Activated effector memory CD4-positive, alpha-beta T cell treated with anti-CD3 and anti-CD28 coated beads, Interleukin-2, amount 50 U/mL, for 16 hours (primary cell): ENCODE measurements around the gene EVX2.
A peak's percentile ranks its signal among the peaks of the same experiment; 100 is the strongest.

Experiments used
- DNase-seq: peaks from one replicate; pipeline ENCODE4 v3.0.0-alpha.2; 2020

The EVX2 gene

GRCh38 chr2:176106581-176107539 is 23.1 kb upstream of the EVX2 start, which contains the start of gene HOXD11:
Gene HOXD11 (plus strand): TSS chr2:176107280. CDS start chr2:176107356, 76 bp downstream.
- DNase-seq: peak; percentile 61

GRCh38 chr2:176105730-176106580 is 22.2 kb upstream of the EVX2 start:
- DNase-seq: no peak

- no peak for DNase-seq
Observed at GRCh38 chr2:176105078-176105729, 21.4 kb upstream of the EVX2 start.

GRCh38 chr2:176104316-176105077 is 20.7 kb upstream of the EVX2 start:
- peak; percentile 58 for DNase-seq

GRCh38 chr2:176103742-176104315 is 20.1 kb upstream of the EVX2 start:
- no peak for DNase-seq

- DNase-seq: no peak
Observed at GRCh38 chr2:176103194-176103593, 19.4 kb upstream of the EVX2 start.

GRCh38 chr2:176102309-176102866 is 18.6 kb upstream of the EVX2 start:
- no peak for DNase-seq

- no peak for DNase-seq
Observed at GRCh38 chr2:176101842-176102241, 18.1 kb upstream of the EVX2 start.

GRCh38 chr2:176101216-176101830 is 17.6 kb upstream of the EVX2 start:
- DNase-seq: no peak

GRCh38 chr2:176100547-176101140 is 16.9 kb upstream of the EVX2 start:
- peak; percentile 59 for DNase-seq

- DNase-seq: peak; percentile 59
Observed at GRCh38 chr2:176099728-176100546, 16.2 kb upstream of the EVX2 start, which contains the start of gene HOXD12. Gene HOXD12 (plus strand): TSS chr2:176099795. CDS start chr2:176099802, 7 bp downstream.

GRCh38 chr2:176099159-176099727 is 15.5 kb upstream of the EVX2 start:
- no peak for DNase-seq

GRCh38 chr2:176098366-176099158 is 14.8 kb upstream of the EVX2 start:
- DNase-seq: peak; percentile 58

GRCh38 chr2:176097820-176098365 is 14.1 kb upstream of the EVX2 start:
- no peak for DNase-seq

- peak; percentile 82 for DNase-seq
Observed at GRCh38 chr2:176096986-176097819, 13.4 kb upstream of the EVX2 start.

GRCh38 chr2:176096243-176096985 is 12.7 kb upstream of the EVX2 start:
- no peak for DNase-seq
